Liver (tissue), 9 donors: ENCODE measurements around the gene ITGA8. TPM values are rescaled to one million over a fixed set of nuclear protein-coding genes. Genes with fewer than 3 reads are reported as not detected.

Source experiments
- DNase-seq: peaks from one replicate; pipeline ENCODE4 v3.0.0-alpha.2; 2017; ENCODE audit warnings: low spot score
- H3K27ac ChIP-seq, 2 donors: one replicate each; pipeline ENCODE4 v1.7.0; 2013; ENCODE audit warnings: inconsistent platforms in 2 of 2, low read length in 2 of 2, control low read depth in 1 of 2, low read depth in 1 of 2, mild to moderate bottlenecking in 1 of 2
- H3K27me3 ChIP-seq, 4 donors: one replicate each; pipeline versions ENCODE4 v1.6.1 to v1.7.0; 2013; ENCODE audit warnings: low read length in 3 of 4, inconsistent platforms in 1 of 4, mild to moderate bottlenecking in 1 of 4, moderate library complexity in 1 of 4; ENCODE audit not compliant: control insufficient read depth in 4 of 4, insufficient read depth in 4 of 4
- H3K36me3 ChIP-seq, 4 donors: one replicate each; pipeline versions ENCODE4 v1.6.1 to v1.7.0; 2013; ENCODE audit warnings: low read length in 3 of 4, mild to moderate bottlenecking in 3 of 4, low read depth in 1 of 4, moderate library complexity in 1 of 4; ENCODE audit not compliant: control insufficient read depth in 4 of 4, insufficient read depth in 3 of 4
- H3K4me1 ChIP-seq, 4 donors: one replicate each; pipeline versions ENCODE4 v1.6.1 to v1.7.0; 2013; ENCODE audit warnings: low read length in 3 of 4, mild to moderate bottlenecking in 3 of 4, moderate library complexity in 1 of 4; ENCODE audit not compliant: control insufficient read depth in 4 of 4, insufficient read depth in 4 of 4
- H3K4me3 ChIP-seq, 3 donors: one replicate each; pipeline versions ENCODE4 v1.6.1 to v1.7.0; 2013; ENCODE audit warnings: low read length in 3 of 3, control low read depth in 1 of 3, low read depth in 1 of 3, mild to moderate bottlenecking in 1 of 3
- H3K9ac ChIP-seq, 2 donors: one replicate each; pipeline ENCODE4 v1.7.0; 2013; ENCODE audit warnings: low read length in 2 of 2, mild to moderate bottlenecking in 2 of 2, moderate library complexity in 2 of 2, control low read depth in 1 of 2, low read depth in 1 of 2
- H3K9me3 ChIP-seq, 4 donors: one replicate each; pipeline versions ENCODE4 v1.6.1 to v1.7.0; 2013; ENCODE audit warnings: low read length in 3 of 4; ENCODE audit not compliant: control insufficient read depth in 4 of 4
- FOXA1 ChIP-seq: IDR thresholded peaks from 2 replicates; pipeline ENCODE4 v1.6.1; 2016; ENCODE audit warnings: antibody characterized with exemption
- GABPA ChIP-seq, 2 donors: IDR thresholded peaks in 1 of 2; conservative IDR thresholded peaks in 1 of 2; 2 replicates each; pipeline ENCODE4 v1.6.1; 2016; ENCODE audit warnings: antibody characterized with exemption in 2 of 2, mild to moderate bottlenecking in 1 of 2, moderate library complexity in 1 of 2
- HNF4A ChIP-seq, 2 donors: conservative IDR thresholded peaks; 2 replicates each; pipeline ENCODE4 v1.6.1; 2016; ENCODE audit warnings: antibody characterized with exemption in 2 of 2, mild to moderate bottlenecking in 2 of 2
- HNF4G ChIP-seq: IDR thresholded peaks from 2 replicates; pipeline ENCODE4 v1.6.1; 2016; ENCODE audit warnings: antibody characterized with exemption
- JUND ChIP-seq, 2 donors: IDR thresholded peaks; 2 replicates each; pipeline ENCODE4 v1.6.1; 2016; ENCODE audit warnings: antibody characterized with exemption in 2 of 2
- NR2F2 ChIP-seq: IDR thresholded peaks from 2 replicates; pipeline ENCODE4 v1.6.1; 2016; ENCODE audit warnings: antibody characterized with exemption
- RAD21 ChIP-seq, 2 donors: IDR thresholded peaks; 2 replicates each; pipeline ENCODE4 v1.6.1; 2016; ENCODE audit warnings: antibody characterized with exemption in 2 of 2, mild to moderate bottlenecking in 2 of 2
- REST ChIP-seq: IDR thresholded peaks from 2 replicates; pipeline ENCODE4 v1.6.1; 2016; ENCODE audit warnings: antibody characterized with exemption, mild to moderate bottlenecking
- RXRA ChIP-seq, 2 donors: IDR thresholded peaks; 2 replicates each; pipeline ENCODE4 v1.6.1; 2017 to 2018; ENCODE audit warnings: antibody characterized with exemption in 2 of 2, mild to moderate bottlenecking in 1 of 2
- SP1 ChIP-seq: IDR thresholded peaks from 2 replicates; pipeline ENCODE4 v1.6.1; 2018; ENCODE audit warnings: antibody characterized with exemption, mild to moderate bottlenecking
- TAF1 ChIP-seq: conservative IDR thresholded peaks from 2 replicates; pipeline ENCODE4 v1.6.1; 2016; ENCODE audit warnings: antibody characterized with exemption, mild to moderate bottlenecking
- YY1 ChIP-seq: IDR thresholded peaks from 2 replicates; pipeline ENCODE4 v1.6.1; 2016; ENCODE audit warnings: antibody characterized with exemption, mild to moderate bottlenecking
- ZBTB33 ChIP-seq: IDR thresholded peaks from 2 replicates; pipeline ENCODE4 v1.6.1; 2016; ENCODE audit warnings: antibody characterized with exemption
- WGBS: extraction: QIAGEN DNeasy Blood & Tissue Kit; methylation state at CpG from one replicate; pipeline ENCODE4 v1.1.7; 2013; 5-methylcytosine and 5-hydroxymethylcytosine counted together
- polyA plus RNA-seq, 2 donors: library from polyadenylated mRNA; stranded (reverse) in 1 of 2; unstranded in 1 of 2; fragments of 200-250 nt in 1 of 2; fragments of >200 nt in 1 of 2; fragmentation: Nextera tagmentation in 1 of 2; extraction: Ambion mirVana in 1 of 2; gene quantifications; one replicate each; pipeline versions ENCODE4 v1.2.1 to v1.2.3, GENCODE V29; 2013 to 2015
- total RNA-seq, 2 donors: library from RNA; depleted of rRNA; stranded (reverse); fragments of >200 nt; gene quantifications; one replicate each; pipeline ENCODE4 v1.2.3, GENCODE V29; 2014
- TF ChIP-seq, protein P1 (sequence below): fragments of 150-350 bp; IDR thresholded peaks from 2 replicates; pipeline ENCODE4 v1.5.1; 2017; ENCODE audit warnings: improper control_type of control experiment, low read depth, low read length; ENCODE audit not compliant: missing input control
- TF ChIP-seq, protein P2 (sequence below): IDR thresholded peaks from 2 replicates; pipeline ENCODE4 v1.6.1; 2016; ENCODE audit warnings: antibody characterized with exemption
- donor health status: healthy.
- donor health status: healthy.
- donor health status: healthy.
- donor health status: healthy.
- donor health status: healthy.

Gene ITGA8
- total and polyA plus RNA-seq, 4 donors, result 0.06 to 1.0 (median 0.60) TPM

GRCh38 chr10:15627617-15628196, 92.0 kb downstream of the ITGA8 start (continued):
- no peak for TF ChIP-seq TAF1

DNA sequence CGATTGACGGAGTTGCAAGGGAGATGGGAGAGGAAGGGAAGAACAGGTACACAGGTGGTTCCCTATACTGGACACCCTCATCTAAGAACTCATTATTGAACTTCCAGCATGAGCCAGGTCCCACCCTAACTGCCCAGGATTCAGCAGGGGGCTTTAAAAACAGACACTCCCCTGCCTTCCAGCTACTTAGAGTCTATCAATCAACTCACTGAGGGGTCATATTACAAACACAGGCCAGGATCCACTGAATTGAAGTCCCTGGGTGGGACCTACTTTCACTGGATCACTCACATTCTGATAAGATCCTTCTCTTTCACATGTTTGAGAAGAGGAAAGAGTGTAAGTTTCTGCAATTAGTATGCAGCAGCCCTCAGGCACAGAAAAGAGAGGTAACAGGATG, 92.8 kb downstream of the ITGA8 start:
- no peak for TF ChIP-seq YY1
- no peak for TF ChIP-seq RXRA (IDR thresholded peaks at IDR 0.05)
- TF ChIP-seq ZBTB33, result no peak
- no peak for TF ChIP-seq HNF4G
- no peak for TF ChIP-seq SP1
- no peak for TF ChIP-seq TAF1
- no peak for TF ChIP-seq REST
- no peak for TF ChIP-seq HNF4A (conservative IDR thresholded peaks at IDR 0.05)
- TF ChIP-seq GABPA (IDR thresholded peaks at IDR 0.05 in 1 of 2, conservative IDR thresholded peaks at IDR 0.05 in 1 of 2), result no peak
- no peak for TF ChIP-seq FOXA1
- no peak for TF ChIP-seq RAD21 (IDR thresholded peaks at IDR 0.05)
- TF ChIP-seq, protein P1, sequence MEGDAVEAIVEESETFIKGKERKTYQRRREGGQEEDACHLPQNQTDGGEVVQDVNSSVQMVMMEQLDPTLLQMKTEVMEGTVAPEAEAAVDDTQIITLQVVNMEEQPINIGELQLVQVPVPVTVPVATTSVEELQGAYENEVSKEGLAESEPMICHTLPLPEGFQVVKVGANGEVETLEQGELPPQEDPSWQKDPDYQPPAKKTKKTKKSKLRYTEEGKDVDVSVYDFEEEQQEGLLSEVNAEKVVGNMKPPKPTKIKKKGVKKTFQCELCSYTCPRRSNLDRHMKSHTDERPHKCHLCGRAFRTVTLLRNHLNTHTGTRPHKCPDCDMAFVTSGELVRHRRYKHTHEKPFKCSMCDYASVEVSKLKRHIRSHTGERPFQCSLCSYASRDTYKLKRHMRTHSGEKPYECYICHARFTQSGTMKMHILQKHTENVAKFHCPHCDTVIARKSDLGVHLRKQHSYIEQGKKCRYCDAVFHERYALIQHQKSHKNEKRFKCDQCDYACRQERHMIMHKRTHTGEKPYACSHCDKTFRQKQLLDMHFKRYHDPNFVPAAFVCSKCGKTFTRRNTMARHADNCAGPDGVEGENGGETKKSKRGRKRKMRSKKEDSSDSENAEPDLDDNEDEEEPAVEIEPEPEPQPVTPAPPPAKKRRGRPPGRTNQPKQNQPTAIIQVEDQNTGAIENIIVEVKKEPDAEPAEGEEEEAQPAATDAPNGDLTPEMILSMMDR, result no peak
- TF ChIP-seq, protein P2, sequence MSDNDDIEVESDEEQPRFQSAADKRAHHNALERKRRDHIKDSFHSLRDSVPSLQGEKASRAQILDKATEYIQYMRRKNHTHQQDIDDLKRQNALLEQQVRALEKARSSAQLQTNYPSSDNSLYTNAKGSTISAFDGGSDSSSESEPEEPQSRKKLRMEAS, result no peak
- Histone ChIP-seq H3K36me3 (no peaks in the 10 kb centered on the region), H3K4me1 (no peaks in the 10 kb centered on the region), H3K27me3 (no peaks in the 10 kb centered on the region), H3K9ac (no peak overlapping the region), H3K9me3 (no peaks in the 10 kb centered on the region), H3K4me3 (no peak overlapping the region), H3K27ac (no peak overlapping the region)
- WGBS, result 88% methylated on average over 2 of the region's 2 CpGs
- no peak for DNase-seq

DNA sequence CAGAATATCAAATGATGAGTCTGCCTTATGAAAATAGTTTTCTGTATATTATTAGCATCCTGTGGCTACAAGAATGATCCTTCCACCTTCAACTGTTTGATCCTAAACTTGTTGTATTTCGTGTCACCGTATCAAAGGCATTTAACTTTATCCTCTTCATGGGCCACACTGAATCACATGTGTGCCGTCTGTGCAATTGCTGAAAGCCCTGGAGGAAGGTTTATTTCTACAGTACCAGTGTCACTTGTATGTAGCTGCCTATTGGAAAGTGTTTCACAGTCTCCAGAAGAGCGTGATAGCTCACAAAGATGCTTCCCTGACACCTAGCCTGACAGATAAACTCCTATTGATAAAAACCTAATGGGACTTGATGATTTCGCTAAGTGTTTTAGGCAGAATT, 94.5 kb downstream of the ITGA8 start:
- WGBS, result 72% methylated on average over 5 of the region's 5 CpGs
- no peak overlapping the region for H3K9ac ChIP-seq

More for the DNA sequence above, 94.5 kb downstream of the ITGA8 start:
- Histone ChIP-seq H3K36me3 (no peaks in the 10 kb centered on the region), H3K4me1 (no peaks in the 10 kb centered on the region), H3K27ac (no peak overlapping the region), H3K9me3 (no peaks in the 10 kb centered on the region), H3K4me3 (no peak overlapping the region), H3K27me3 (no peaks in the 10 kb centered on the region)
- TF ChIP-seq ZBTB33, result no peak
- TF ChIP-seq TAF1, result no peak
- no peak for TF ChIP-seq GABPA (IDR thresholded peaks at IDR 0.05 in 1 of 2, conservative IDR thresholded peaks at IDR 0.05 in 1 of 2)
- no peak for TF ChIP-seq RAD21 (IDR thresholded peaks at IDR 0.05)
- no peak for TF ChIP-seq SP1
- no peak for TF ChIP-seq JUND (IDR thresholded peaks at IDR 0.05)
- no peak for TF ChIP-seq REST
- TF ChIP-seq NR2F2, result no peak
- no peak for TF ChIP-seq HNF4A (conservative IDR thresholded peaks at IDR 0.05)
- DNase-seq, result no peak
